Astrocyte (in vitro differentiated cells and primary cell): ENCODE measurements around the gene RBM14. TPM values are rescaled to one million over a fixed set of nuclear protein-coding genes. Genes with fewer than 3 reads are reported as not detected.

ENCODE experiments used
- DNase-seq: peaks from one replicate; pipeline ENCODE4 v3.0.0-alpha.2; 2010; ENCODE audit warnings: low read depth
- FAIRE-seq: peaks from 2 replicates; lab custom pipeline; 2011; peaks lifted over from hg19 to GRCh38; lab: Jason Lieb, UNC
- H2AFZ ChIP-seq: 2 replicates; pipeline ENCODE4 v1.6.0; 2012; ENCODE audit warnings: low read depth, low read length, inconsistent platforms
- H3K27ac ChIP-seq: 2 replicates; pipeline ENCODE4 v1.5.1; 2011; ENCODE audit warnings: low read depth, low read length, inconsistent platforms
- H3K27me3 ChIP-seq: 2 replicates; pipeline ENCODE4 v1.6.0; 2011; ENCODE audit warnings: low read length, inconsistent platforms; ENCODE audit not compliant: insufficient read depth
- H3K36me3 ChIP-seq: 2 replicates; pipeline ENCODE4 v1.5.1; 2011; ENCODE audit warnings: low read length, inconsistent platforms; ENCODE audit not compliant: insufficient read depth
- H3K4me1 ChIP-seq: 2 replicates; pipeline ENCODE4 v1.5.1; 2011; ENCODE audit warnings: low read length, inconsistent platforms; ENCODE audit not compliant: insufficient read depth
- H3K4me2 ChIP-seq: 2 replicates; pipeline ENCODE4 v1.6.0; 2012; ENCODE audit warnings: low read length, inconsistent platforms
- H3K4me3 ChIP-seq: 2 replicates; pipeline ENCODE4 v1.5.1; 2011; ENCODE audit warnings: low read depth, mild to moderate bottlenecking, low read length, inconsistent platforms; ENCODE audit not compliant: insufficient read depth
- H3K79me2 ChIP-seq: 2 replicates; pipeline ENCODE4 v1.6.0; 2012; ENCODE audit warnings: mild to moderate bottlenecking, low read length, inconsistent platforms; ENCODE audit not compliant: insufficient read depth
- H3K9ac ChIP-seq: 2 replicates; pipeline ENCODE4 v1.6.0; 2012; ENCODE audit warnings: mild to moderate bottlenecking, low read length, inconsistent platforms
- H3K9me3 ChIP-seq: 2 replicates; pipeline ENCODE4 v1.5.1; 2012; ENCODE audit warnings: low read depth, mild to moderate bottlenecking, low read length, inconsistent platforms; ENCODE audit not compliant: insufficient read depth
- H4K20me1 ChIP-seq: 2 replicates; pipeline ENCODE4 v1.6.0; 2012; ENCODE audit warnings: low read length, inconsistent platforms; ENCODE audit not compliant: insufficient read depth
- H3K27ac Mint-ChIP-seq: one replicate; pipeline ENCODE4 v1.8.0; 2021; ENCODE audit warnings: mild to moderate bottlenecking, mixed read lengths; ENCODE audit not compliant: unreplicated experiment
- H3K27me3 Mint-ChIP-seq: one replicate; pipeline ENCODE4 v1.8.0; 2021; ENCODE audit warnings: low read depth, mixed read lengths; ENCODE audit not compliant: unreplicated experiment
- H3K36me3 Mint-ChIP-seq: one replicate; pipeline ENCODE4 v1.8.0; 2021; ENCODE audit warnings: low read depth, mixed read lengths; ENCODE audit not compliant: unreplicated experiment
- H3K4me1 Mint-ChIP-seq: one replicate; pipeline ENCODE4 v1.8.0; 2021; ENCODE audit warnings: low read depth, mixed read lengths; ENCODE audit not compliant: unreplicated experiment
- H3K4me3 Mint-ChIP-seq: one replicate; pipeline ENCODE4 v1.8.0; 2021; ENCODE audit warnings: mild to moderate bottlenecking, moderate library complexity, mixed read lengths; ENCODE audit not compliant: unreplicated experiment
- H3K9me3 Mint-ChIP-seq: one replicate; pipeline ENCODE4 v1.8.0; 2021; ENCODE audit warnings: mild to moderate bottlenecking, mixed read lengths; ENCODE audit not compliant: unreplicated experiment
- EZH2 ChIP-seq: IDR thresholded peaks from 2 replicates; pipeline ENCODE4 v1.6.1; 2012; ENCODE audit warnings: mild to moderate bottlenecking, low read length, inconsistent platforms; ENCODE audit not compliant: insufficient read depth
- total RNA-seq: library from RNA; stranded (reverse); gene quantifications from 2 replicates; pipeline ENCODE4 v1.2.1, GENCODE V29; 2021
- TF ChIP-seq, protein P1 (sequence below): IDR thresholded peaks from 2 replicates; pipeline ENCODE4 v1.5.1; 2011; ENCODE audit warnings: low read depth, mild to moderate bottlenecking, inconsistent platforms, low read length, moderate library complexity; ENCODE audit not compliant: insufficient read depth

The RBM14 gene
- total RNA-seq, 1 donor from 2014 or later: 59.7 TPM

DNA sequence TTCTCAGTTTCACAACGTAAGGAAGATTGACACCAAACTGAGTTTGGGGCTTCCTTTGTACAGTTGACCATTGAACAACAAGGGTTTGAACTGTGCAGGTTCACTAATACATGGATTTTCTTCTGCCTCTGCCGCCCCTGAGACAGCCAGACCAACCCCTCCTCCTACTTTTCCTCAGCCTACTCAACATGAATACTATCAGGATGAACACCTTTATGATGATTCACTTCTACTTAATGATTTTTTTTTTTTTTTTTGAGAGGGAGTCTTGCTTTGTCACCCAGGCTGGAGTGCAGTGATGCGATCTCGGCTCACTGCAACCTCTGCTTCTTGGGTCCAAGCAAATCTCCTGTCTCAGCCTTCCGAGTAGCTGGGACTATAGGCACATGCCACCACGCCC lies 36.7 kb downstream of the RBM14 start:
- peak overlapping the region; percentile 1 for H3K4me2 ChIP-seq
- H3K4me1 ChIP-seq: peaks cover 8% of the 10 kb centered on the region
- Mint-ChIP-seq H3K9me3 (no peaks in the 10 kb centered on the region), H3K4me1 (peaks cover 6% of the 10 kb centered on the region), H3K4me3 (no peak overlapping the region), H3K27me3 (no peaks in the 10 kb centered on the region), H3K36me3 (peaks cover 16% of the 10 kb centered on the region), H3K27ac (peak overlapping the region; percentile 23)
- no peak for FAIRE-seq
- H3K36me3 ChIP-seq: peaks cover 15% of the 10 kb centered on the region
- no peak overlapping the region for H3K4me3 ChIP-seq
- DNase-seq: peak; percentile 36
- peaks cover 75% of the 10 kb centered on the region for H4K20me1 ChIP-seq
- no peak overlapping the region for H3K9ac ChIP-seq
- peaks cover 71% of the 10 kb centered on the region for H3K79me2 ChIP-seq
- no peaks in the 10 kb centered on the region for H3K27me3 ChIP-seq
- TF ChIP-seq EZH2: no peak
- TF ChIP-seq, protein P1, sequence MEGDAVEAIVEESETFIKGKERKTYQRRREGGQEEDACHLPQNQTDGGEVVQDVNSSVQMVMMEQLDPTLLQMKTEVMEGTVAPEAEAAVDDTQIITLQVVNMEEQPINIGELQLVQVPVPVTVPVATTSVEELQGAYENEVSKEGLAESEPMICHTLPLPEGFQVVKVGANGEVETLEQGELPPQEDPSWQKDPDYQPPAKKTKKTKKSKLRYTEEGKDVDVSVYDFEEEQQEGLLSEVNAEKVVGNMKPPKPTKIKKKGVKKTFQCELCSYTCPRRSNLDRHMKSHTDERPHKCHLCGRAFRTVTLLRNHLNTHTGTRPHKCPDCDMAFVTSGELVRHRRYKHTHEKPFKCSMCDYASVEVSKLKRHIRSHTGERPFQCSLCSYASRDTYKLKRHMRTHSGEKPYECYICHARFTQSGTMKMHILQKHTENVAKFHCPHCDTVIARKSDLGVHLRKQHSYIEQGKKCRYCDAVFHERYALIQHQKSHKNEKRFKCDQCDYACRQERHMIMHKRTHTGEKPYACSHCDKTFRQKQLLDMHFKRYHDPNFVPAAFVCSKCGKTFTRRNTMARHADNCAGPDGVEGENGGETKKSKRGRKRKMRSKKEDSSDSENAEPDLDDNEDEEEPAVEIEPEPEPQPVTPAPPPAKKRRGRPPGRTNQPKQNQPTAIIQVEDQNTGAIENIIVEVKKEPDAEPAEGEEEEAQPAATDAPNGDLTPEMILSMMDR: no peak
- no peak overlapping the region for H2AFZ ChIP-seq
- H3K9me3 ChIP-seq: no peaks in the 10 kb centered on the region
- H3K27ac ChIP-seq: no peak overlapping the region

DNA sequence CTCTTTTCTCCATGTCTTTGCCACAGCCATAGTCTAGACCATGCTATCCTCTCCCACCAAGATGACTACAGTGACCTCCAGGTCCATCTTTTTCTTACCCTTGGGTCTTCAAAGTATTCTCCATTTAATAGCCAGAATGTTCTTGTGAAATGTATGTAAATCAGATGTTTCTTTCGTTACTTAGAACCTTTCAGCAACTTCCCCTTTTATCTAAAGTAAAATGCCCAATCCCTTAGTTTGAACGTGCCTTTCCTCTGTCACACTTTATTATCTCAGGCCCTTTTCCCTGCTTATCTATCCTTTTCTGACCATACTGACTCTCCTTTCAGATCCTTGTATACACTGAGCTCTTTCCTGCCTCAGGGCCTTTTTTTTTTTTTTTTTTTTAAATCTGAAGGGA lies 43.3 kb downstream of the RBM14 start:
- H4K20me1 ChIP-seq: peaks cover 66% of the 10 kb centered on the region
- peaks cover 2% of the 10 kb centered on the region for H3K36me3 Mint-ChIP-seq
- H3K9me3 ChIP-seq: no peaks in the 10 kb centered on the region
- H3K4me3 ChIP-seq: no peak overlapping the region
- H3K9ac ChIP-seq: no peak overlapping the region
- H3K27ac Mint-ChIP-seq: no peak overlapping the region
- no peak overlapping the region for H2AFZ ChIP-seq
- H3K9me3 Mint-ChIP-seq: no peaks in the 10 kb centered on the region
- H3K4me2 ChIP-seq: no peak overlapping the region
- TF ChIP-seq EZH2: no peak
- TF ChIP-seq, protein P1: no peak
- H3K4me3 Mint-ChIP-seq: no peak overlapping the region
- DNase-seq: no peak
- H3K27me3 Mint-ChIP-seq: no peaks in the 10 kb centered on the region
- H3K36me3 ChIP-seq: peaks cover 12% of the 10 kb centered on the region
- peaks cover 58% of the 10 kb centered on the region for H3K79me2 ChIP-seq
- no peaks in the 10 kb centered on the region for H3K27me3 ChIP-seq
- no peaks in the 10 kb centered on the region for H3K4me1 ChIP-seq
- H3K4me1 Mint-ChIP-seq: no peaks in the 10 kb centered on the region
- no peak for FAIRE-seq
- no peak overlapping the region for H3K27ac ChIP-seq

DNA sequence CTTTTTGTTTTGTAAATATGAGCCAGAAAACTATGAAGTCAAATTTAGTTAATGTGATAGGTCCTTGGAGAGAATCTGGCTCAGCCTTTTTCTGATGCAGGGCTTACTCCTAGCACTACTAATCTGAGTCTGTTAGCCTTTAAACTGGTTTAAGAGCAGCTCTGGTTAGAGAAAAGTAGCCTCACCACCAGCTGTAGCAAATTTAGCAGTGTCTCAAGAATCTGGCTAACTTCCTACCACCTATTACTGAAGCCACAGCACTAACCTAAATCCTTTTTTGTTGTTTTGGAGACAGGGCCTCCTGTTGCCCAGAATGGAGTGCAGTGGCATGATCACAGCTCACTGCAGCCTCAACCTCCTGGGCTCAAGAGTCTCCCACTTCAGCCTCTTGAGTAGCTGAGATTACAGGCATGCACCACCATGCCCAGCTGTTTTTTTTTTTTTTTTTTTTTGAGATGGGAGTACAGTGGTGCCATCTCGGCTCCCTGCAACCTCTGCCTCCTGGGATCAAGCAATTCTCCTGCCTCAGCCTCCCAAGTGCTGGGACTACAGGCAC lies 47.4 kb downstream of the RBM14 start:
- no peaks in the 10 kb centered on the region for H3K9me3 Mint-ChIP-seq
- Histone ChIP-seq H3K4me2 (no peak overlapping the region), H4K20me1 (peaks cover 83% of the 10 kb centered on the region), H3K79me2 (peaks cover 70% of the 10 kb centered on the region), H3K36me3 (peaks cover 40% of the 10 kb centered on the region), H3K4me3 (no peak overlapping the region), H2AFZ (no peak overlapping the region), H3K9ac (no peak overlapping the region), H3K4me1 (no peaks in the 10 kb centered on the region), H3K9me3 (no peaks in the 10 kb centered on the region), H3K27me3 (no peaks in the 10 kb centered on the region), H3K27ac (no peak overlapping the region)
- FAIRE-seq: no peak
- TF ChIP-seq EZH2: no peak
- TF ChIP-seq, protein P1: no peak
- H3K27me3 Mint-ChIP-seq: no peaks in the 10 kb centered on the region
- peaks cover 10% of the 10 kb centered on the region for H3K36me3 Mint-ChIP-seq
- DNase-seq: no peak
- peaks cover 4% of the 10 kb centered on the region for H3K4me1 Mint-ChIP-seq
- H3K4me3 Mint-ChIP-seq: no peak overlapping the region
- H3K27ac Mint-ChIP-seq: no peak overlapping the region
